GM19328 (cell line): Measurements from ENCODE around the gene FBXW12.

ENCODE experiments used
- ATAC-seq: cut with Tn5 transposase; IDR thresholded peaks from one replicate; pipeline ENCODE4 v1.9.1; 2021; ENCODE audit warnings: mild to moderate bottlenecking, moderate library complexity; ENCODE audit not compliant: unreplicated experiment

FBXW12 gene

DNA sequence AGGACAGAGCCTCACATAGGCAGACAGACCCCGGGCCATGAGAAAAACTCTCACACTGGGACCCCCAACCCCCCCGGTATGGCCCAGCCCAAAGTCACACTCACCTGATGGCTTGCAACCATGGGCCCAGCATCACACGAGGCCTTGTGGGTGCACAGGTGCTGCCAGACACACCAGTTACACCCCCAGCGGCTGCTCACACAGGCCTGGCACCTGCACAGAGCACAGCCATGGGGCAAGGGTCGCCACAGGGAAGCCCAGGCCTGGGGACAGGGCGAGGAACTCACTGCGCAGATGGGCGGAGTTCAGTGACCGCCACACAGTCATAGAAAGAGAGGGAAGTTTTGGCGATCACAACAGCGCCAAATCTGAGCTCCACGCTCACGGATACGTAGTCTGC lies 48.5 kb downstream of the FBXW12 start:
- no peak for ATAC-seq

DNA sequence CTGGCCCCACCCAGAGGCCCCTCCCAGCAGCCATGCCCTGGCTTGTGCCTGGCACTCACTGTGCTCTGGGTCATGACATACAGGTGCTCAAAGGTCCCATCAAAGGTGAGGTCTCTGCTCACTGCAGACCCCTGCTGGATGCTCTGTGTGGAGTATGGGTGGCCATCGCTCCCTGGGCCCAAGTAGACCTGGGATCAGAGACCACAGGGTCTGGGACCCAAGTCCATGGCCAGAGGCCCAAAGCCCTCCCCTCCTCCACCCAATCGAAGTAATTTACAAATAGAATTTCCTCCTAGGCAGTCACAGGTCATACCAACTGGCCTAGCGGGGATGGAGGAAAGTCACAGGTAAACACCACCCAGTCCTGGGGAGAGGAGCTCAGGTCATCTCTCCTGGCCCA lies 50.3 kb downstream of the FBXW12 start:
- no peak for ATAC-seq

DNA sequence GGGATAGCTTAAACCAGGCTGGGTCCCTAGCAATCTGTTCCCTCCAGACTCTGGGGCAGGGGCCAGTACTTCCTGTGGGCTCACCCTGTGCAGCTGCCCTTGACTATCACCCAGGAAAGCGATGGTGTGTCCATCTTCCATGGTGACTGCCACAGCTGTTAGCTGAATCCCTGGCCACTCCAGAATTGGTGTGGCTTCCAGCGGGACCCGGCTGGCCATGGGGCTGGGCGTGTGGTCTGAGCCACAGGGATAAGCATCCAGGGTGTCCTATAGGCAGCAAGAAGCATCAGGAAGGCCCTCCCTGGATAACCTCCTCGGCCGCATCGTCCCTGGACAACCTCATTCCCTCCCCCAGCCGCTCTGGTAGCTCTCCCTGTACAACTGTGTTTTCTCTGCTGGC lies 50.7 kb downstream of the FBXW12 start:
- no peak for ATAC-seq

DNA sequence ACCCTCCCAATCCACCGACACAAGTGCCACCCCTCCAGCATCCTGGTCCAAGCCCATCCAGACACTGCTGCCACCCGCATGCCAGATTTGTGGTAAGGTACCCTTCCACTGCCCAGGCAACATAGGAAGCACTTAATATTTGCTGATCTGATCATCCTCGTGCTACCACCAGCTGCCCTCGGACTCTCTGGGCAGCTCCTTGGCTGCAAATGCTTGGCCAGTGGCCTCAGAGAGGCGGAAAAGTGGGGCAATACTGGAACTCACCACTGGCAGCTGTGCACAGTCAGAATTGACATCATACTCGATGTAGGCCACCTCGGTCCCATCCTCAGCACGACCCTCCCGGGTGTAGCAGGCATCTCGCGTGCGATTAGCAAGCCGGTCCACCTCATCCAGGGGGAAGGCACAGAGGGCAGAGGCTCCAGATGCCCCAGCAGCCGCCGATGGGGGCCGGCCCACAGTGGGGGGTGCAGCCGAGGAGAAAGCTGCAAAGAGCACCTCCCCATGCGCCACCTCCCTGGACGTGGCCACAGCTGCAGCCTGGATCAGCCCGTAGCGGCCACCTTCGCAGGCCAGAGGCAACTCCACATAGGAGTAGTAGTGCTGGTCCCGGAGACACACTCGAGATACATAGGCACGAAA lies 51.3 kb downstream of the FBXW12 start:
- ATAC-seq = no peak

DNA sequence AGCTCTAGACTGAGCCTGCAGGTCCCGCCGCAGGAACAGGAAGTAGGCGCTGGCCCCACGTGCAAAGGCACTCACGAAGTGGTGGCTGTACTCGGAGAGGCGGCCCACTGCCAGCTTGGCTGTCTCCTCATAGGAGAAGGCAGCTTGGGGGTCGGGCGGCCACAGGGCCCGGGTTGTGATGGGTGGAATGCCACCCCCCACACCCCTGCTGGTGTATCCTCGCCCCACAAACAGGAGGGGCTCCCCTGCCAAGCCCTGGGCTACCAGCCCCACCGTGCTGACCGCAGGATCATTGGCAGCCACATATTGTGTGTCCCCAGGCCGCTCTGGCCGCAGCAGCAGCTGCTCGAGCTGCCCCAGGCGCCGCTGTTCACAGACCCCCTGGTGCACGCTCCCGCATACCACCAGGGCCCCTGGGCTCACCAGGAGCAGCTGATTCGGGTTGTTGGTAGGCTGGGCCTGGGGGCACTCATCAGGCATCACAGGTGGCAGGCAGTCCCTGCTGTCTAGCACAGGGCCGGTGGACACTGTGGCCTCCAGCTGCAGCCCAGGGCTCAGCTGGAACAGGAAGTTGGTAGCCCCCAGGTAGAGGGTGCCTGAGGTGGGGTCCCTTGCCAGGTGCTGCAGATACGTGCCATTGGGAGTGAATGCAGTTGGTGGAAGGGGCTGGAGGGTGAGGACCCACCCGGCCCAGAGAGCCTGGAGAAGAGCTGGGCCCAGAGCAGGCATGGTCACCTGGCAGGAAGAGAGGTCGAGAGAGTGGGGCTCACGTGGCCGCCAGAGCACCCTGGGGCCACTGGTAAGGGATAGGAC lies 52.1 kb downstream of the FBXW12 start:
- ATAC-seq = no peak

DNA sequence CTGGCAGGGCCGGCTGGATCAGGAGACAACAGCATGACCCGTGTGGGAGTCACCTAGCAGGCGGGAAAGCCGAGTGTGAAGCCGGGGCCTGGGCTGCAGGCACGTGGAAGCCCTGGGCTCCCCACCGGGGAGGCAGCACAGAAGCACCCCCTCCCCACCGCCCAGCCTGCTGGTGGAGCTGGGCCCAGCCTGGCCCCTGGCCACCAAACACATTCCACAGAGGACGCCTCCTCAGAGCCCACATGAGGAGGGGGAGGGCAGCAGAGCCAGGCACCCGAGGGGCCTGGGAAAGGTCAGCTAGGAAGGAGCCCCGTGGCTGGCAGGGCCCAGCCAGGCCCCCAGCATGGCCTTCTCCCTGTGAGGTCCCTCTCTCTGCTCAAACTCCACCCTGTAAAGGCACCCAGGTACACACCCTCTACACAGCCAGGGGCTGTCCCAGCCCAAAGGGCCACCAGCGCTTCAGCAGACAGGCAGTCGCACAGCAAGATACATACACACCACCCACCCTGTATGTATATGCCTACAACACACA lies 53.3 kb downstream of the FBXW12 start:
- no peak for ATAC-seq

DNA sequence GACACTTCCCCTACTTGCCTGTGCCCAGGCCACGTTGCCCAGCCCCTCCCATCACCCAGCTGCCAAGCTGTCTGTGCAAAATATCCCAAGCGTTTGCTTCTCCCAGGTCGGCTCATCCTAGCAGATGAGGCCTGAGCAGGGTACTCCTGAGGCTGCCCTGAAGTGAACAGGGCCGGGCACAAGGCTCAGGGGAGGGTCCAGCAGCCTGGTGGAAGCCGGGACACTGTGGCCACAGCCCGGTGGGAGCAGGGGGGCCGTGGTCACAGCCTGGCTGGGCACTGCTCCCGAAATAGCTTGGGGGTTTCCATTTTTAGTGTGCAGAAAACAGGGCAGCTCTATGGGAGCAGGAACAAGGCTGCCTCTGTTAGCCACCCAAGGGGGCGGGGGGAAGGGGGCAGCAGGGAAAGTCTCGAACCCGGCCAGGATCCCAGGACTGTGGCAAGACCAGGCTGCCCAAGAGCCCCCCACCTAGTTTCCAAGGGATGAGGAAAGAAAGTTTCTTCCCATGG lies 54.4 kb downstream of the FBXW12 start:
- no peak for ATAC-seq

DNA sequence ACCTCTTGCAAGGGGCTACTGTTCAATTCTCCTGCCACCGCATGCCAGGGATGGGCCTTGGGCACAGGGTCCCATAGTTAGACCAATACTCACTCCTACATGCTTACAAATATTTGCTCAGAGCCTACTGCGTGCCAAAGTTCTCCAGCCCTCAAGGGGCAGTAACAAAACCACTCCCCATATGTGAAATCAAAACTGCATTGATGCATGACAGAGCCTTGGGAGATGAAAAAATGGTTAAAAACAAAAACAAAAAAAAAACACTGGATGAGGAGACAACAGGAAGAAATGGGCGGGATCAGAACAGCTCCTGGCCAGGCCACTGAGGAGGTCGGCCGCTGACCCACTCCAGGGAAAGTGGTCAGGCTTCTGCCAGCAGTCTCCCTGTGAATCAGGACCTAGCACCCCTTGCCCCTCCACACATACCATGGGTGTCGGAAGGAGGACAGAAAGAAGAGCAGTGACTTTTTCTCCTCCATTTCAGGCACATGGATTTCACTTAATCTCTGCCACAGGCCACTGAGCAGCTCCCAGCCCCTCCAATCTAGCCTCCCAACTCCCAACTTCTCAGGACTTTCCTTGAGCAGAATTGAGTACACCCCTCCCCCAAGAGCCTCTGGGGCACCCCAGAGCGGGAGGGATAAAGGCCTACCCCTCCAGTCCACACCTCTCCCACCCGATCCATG lies 55.1 kb downstream of the FBXW12 start:
- no peak for ATAC-seq

DNA sequence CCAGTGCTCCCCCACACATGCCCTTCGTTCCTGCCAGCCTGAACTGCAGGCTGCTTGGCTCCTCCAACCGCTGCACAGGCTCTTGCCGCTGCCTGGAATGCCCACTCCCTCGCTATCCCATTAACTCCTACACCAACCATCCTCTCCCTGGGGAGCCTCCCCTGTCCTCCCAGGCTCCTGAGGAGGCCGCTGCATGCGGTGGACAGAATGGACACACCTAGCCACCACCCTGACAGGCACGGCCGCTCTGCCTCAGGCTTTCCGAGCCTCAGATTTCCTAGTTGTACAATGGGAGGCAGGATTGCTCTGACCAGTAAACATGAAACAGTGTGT lies 55.6 kb downstream of the FBXW12 start:
- ATAC-seq = no peak

DNA sequence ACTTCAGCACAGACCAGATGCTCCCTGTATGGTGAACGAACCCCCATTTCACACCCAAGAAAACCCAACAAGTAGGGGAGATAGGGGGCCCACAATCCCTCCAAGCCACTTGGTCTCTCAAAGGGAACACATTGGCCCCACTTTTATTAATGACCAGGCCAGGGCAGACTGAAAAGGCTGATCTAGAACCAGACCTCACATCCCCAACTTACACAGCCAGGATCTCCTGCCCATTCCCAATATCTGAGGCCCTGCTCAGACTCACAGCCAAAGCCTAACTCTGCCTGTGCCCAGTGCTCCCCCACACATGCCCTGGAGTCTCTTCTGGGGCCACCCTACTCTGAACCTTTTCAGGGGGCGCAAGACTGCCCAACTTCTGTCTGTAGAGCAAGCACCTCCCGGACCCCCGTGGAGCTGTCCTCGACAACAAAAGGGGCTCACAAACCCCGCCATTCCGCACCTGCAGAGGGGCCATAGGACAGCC lies 56.1 kb downstream of the FBXW12 start:
- no peak for ATAC-seq

DNA sequence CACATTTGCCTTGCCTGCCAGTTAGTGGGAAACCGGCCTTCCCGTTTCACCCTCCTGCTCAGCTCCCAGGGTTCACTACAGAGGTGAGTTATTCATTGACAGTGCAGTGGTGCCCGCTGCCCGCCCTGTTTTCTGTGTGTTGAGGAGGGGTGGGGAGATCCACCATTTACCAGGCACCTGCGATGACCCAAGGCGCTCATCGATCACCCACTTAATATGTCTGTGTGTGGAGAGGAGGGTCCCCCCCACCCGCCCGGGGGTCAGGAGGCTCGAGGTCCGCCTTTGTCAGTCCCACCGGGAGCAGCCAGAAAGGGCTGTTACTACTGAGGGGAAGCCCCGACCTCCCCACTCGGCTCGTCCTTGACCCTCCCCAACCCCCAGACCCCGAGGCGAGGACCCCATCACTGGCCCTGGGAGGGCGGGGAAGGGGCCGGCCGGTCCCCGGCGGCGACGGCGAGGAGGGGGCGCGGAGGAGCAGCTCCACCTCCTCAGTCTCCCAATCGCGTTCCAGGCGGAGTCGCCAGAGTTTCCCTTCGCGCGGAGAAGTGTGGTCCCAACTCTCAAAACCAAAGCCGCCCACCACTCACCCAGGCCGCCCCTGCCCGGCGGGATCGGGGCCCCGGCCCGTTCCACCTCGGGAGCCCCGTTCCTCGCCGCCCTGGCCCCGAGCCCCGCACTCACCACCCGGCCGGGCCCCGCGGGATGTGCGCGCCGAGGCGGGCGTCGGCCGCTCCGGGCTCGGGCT lies 56.7 kb downstream of the FBXW12 start:
- no peak for ATAC-seq

DNA sequence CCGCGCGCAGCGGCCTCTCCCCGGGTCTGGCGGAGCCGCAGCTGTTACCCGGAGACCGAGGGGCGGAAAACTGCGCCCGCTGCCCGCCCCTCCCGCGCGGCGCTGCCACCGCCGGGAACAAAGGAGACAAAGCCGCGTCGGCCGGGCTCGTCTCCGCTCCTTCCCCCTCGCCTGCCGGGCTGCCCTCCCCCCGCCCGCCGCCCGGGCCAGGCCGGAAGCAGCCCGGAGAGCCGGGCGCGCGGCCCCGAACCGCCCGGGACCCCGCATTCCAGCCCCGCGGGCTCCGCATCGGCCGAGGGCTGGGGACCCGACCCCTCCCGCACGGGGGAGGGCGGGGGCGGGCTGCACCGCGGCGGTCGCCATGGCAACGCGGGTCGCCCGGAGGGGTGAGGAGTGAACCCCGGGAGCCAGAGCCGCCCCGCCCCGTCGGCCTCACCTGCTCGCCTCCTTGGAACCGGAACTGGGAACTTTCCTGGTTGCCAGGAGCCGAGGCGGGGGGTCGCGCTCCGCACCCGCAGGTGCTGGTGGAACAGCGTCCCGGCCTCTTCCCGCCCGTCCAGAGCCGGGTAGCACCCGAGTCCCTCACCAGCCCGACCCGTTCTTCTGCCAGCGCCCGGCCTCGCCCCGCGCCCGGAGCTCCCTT lies 57.4 kb downstream of the FBXW12 start:
- ATAC-seq = no peak

DNA sequence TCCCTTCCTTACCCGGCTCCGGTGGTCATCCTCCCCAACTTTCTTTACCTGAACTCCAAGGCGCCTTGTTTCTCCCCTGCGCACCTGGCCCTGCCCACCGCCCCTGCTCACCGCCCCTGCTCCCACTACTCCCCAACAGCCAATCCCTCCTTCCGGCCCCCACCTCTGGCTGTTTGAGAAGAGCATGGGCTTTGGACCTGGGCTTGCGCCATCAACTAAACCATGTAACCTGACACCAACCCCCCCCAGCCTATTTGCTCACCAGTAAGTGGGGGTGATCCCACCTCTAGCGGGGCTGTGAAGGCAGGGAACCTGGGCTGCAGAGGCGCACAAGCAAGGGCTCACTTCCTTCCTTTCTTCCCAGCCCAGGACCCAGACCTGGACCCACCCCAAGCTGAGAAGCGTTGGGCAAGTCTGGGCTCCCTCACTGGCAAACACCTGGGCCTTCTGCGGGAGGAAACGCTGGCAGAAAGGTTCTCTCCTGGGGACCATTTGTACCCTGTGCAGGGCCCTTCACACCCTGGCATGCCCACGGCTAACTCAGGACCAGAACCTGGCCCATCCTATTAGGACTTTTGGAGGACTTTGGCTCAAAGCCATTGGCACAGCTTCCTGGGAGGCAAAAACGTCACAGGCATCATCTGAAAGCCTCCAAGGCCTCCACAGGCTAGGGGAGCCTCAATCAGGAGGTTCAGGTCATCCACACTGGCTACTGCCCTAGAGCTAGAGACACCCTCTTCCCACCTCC lies 58.1 kb downstream of the FBXW12 start, which contains the start of gene PLXNB1:
Gene PLXNB1, minus strand, starts transcription at position 127 of the 748 bp plus-strand sequence. CDS start 5,475 bp downstream, outside the sequence.
- no peak for ATAC-seq

DNA sequence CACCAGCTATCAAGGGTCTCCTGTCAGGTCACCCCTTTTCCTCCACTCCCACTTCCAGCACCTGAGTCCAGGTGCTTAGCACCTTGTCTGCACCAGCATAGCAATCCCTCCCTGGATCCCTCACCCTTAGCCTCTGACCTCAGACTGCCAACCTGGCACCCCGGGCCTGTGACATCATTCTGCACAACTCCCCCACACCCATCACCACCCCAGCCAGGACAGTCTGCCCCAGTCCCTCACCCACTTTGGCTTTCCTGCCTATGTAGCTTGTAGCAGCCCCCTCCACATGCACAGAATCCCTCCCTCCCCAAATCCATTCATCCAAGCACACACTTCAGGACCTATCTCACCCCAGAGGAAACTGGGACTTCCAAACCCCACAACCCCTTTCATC lies 58.7 kb downstream of the FBXW12 start:
- no peak for ATAC-seq

DNA sequence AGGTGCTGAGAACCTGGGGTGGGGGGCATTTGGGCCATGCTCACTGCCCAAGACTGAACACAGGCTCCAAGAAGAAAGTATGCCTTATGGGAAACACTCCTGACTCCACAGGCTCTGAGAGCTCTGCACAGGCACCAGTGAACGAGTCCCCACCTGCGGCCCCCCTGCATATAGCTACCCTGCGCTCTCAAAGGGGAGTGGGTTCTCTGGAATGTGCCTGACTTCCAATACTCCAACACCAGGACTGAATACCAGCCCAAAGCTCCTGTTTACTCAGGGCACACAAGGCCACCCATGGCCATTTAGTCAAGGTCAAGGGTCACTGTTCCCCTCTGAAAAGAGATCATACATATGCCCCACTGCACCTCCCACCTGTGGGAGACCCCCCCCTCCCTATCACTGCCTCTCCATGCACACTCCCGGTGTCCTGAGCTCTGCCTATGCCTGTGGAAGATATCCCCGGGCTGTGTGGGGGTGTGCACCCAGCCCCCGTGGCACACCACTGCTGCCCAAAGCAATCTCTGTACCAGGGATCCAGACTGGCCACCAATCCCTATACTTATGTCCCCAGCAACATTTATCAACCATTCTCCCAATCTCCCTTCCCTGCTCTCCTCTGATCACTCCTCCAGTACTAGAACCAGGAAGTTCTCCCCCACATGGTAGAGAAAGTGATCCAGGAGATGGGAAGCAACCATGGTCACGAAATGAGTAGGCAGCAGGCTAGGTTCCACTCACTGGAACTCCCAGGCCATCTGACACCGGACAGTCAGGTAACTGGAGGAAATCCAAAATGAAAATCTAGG lies 59.4 kb downstream of the FBXW12 start:
- ATAC-seq = no peak

DNA sequence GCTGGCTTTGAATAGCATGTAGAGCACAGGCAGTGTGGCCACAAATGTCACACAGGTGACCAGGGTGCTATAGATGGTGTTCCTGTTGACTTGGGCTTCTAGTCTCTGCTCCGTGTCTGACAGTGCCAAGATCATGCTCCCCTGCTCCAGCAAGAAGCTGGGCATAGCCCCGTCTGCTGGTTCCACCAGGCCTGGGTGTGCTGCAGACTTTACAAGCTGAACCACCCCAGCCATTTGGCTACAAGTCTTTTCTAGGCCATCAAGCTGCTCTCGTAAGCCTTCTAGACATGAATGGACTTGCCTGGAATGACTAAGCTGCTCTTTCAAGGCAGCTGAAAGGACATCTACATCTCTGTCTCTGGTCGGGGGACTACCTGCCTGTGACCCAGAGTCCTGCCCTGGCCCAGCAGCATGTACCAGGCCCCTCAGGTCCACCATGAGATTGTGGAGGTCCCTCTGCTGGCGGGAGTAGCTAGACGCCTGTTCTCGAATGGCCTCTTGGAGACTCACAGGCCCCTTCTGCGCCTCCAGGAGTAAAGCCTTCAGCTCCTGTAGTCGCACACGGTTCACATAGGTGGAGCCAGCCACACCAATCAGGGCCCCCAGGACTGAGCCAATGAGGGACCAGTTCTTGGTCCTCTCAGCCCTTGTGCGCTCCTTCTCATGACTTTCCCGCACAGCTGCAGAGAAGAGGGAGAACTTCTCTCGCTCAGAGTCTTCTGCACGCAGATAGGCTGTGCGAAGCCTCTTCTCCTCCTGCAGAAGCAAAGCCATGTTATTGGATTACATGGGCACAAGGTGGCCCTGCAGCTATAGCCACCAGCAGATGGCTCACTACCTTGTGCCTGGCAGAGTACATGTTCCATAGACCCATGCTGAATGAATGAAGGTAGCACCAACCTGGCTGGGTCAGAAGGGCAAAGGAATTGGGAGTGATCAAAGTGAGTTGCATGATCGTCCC lies 60.7 kb downstream of the FBXW12 start:
- no peak for ATAC-seq

DNA sequence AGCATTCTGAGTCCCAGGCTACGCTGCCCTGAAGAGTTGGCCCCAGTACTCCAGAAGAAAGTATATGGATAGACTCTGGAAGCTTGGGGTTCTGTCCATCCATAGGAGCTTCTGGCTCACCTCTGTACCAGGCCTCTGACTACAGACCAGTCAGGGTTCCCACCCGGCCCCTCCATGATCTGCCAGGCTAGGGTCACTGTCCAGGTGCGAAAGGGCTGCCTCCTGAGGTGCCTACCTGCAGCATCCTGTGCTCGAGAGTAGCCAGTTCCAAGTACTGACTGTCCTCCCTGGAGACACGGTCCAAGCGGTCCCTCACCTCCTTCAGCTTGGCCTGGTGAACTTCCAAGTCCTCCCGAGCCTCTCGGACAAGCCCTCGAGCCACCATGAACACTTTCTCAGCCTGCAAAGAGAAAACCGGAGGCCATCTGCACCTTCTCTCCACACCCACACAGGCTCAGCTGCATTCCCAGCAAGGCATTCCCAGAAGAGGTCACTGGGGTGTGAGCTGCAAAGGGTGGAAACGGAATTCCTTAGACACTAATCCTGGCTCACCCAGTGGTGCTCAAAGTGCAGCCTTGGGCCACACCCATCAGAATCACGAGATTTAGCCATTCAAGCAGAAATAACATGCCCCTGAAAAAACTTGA lies 61.6 kb downstream of the FBXW12 start:
- ATAC-seq = no peak
